Measurements from ENCODE around the gene PAXX. TPM values are rescaled to one million over a fixed set of nuclear protein-coding genes. Genes with fewer than 3 reads are reported as not detected.

PAXX gene
- total RNA-seq, 2 experiments from 2014 or later, result 67.0 to 67.8 TPM

GRCh38 chr9:136961279-136962065, 30.8 kb upstream of the PAXX start:
- H3K9me3 Mint-ChIP-seq, result no peaks in the 10 kb centered on the region
- ATAC-seq (ENCODE audit: poor library complexity), result no peak

GRCh38 chr9:136962163-136962562, 30.1 kb upstream of the PAXX start:
- Mint-ChIP-seq H3K36me3 (ENCODE audit: low read depth) (no peaks in the 10 kb centered on the region), H3K27me3 (no peaks in the 10 kb centered on the region), H3K4me3 (no peak overlapping the region), H3K9me3 (no peaks in the 10 kb centered on the region), H3K27ac (no peak overlapping the region), H3K4me1 (ENCODE audit: low read depth) (peaks cover 29% of the 10 kb centered on the region)
- peaks cover 89% of the 10 kb centered on the region for H3K4me1 ChIP-seq (ENCODE audit: insufficient read depth, low read length)
- POLR2A ChIA-PET, result no interaction called here
- DNase-seq (no peak), ATAC-seq (ENCODE audit: poor library complexity) (no peak)
- H3K9me3 ChIP-seq (ENCODE audit: control insufficient read depth in 1 of 2, insufficient read depth in 1 of 2, low read length in 2 of 2), result peaks cover 0 to 3% of the 10 kb centered on the region in 2 experiments
- no peaks in the 10 kb centered on the region for H3K36me3 ChIP-seq (ENCODE audit: insufficient read depth, low read length)
- CTCF ChIA-PET, result interaction anchor here (0.8 kb wide), 1 partner anchor 120 kb away, joined by 3 read pairs; the partner anchor contains the start of gene AJM1
- no peak overlapping the region for H3K4me3 ChIP-seq (ENCODE audit: low read length)
- no peak overlapping the region for H3K27ac ChIP-seq (ENCODE audit: low read depth in 1 of 2, low read length in 2 of 2)
- no peaks in the 10 kb centered on the region for H3K27me3 ChIP-seq (ENCODE audit: control insufficient read depth in 1 of 2, insufficient read depth in 2 of 2, low read length in 2 of 2)
- no peak for TF ChIP-seq CTCF (IDR thresholded peaks at IDR 0.05)
- intact Hi-C loops (cut with DNase I, micrococcal nuclease), result no loop called here

More at GRCh38 chr9:136961279-136962065, 30.8 kb upstream of the PAXX start:
- H3K36me3 ChIP-seq (ENCODE audit: insufficient read depth, low read length), result no peaks in the 10 kb centered on the region
- no peak overlapping the region for H3K27ac ChIP-seq (ENCODE audit: low read depth in 1 of 2, low read length in 2 of 2)
- H3K4me3 Mint-ChIP-seq, result no peak overlapping the region
- CTCF ChIA-PET, result interaction anchor here (0.8 kb wide), 1 partner anchor 119 kb away, joined by 3 read pairs; the partner anchor contains the start of gene AJM1
- H3K4me1 ChIP-seq (ENCODE audit: insufficient read depth, low read length), result peaks cover 89% of the 10 kb centered on the region
- intact Hi-C loops (cut with DNase I, micrococcal nuclease), result no loop called here
- H3K27me3 Mint-ChIP-seq, result no peaks in the 10 kb centered on the region
- H3K9me3 ChIP-seq (ENCODE audit: control insufficient read depth in 1 of 2, insufficient read depth in 1 of 2, low read length in 2 of 2), result peaks cover 0 to 3% of the 10 kb centered on the region in 2 experiments
- no peak for DNase-seq
- no peak for TF ChIP-seq CTCF (IDR thresholded peaks at IDR 0.05)
- POLR2A ChIA-PET, result interaction anchor here (2.2 kb wide), 1 partner anchor 14 kb away, joined by 12 read pairs; no protein-coding TSS in a partner anchor
- H3K27me3 ChIP-seq (ENCODE audit: control insufficient read depth in 1 of 2, insufficient read depth in 2 of 2, low read length in 2 of 2), result no peaks in the 10 kb centered on the region
- H3K36me3 Mint-ChIP-seq (ENCODE audit: low read depth), result no peaks in the 10 kb centered on the region
- no peak overlapping the region for H3K4me3 ChIP-seq (ENCODE audit: low read length)
- H3K4me1 Mint-ChIP-seq (ENCODE audit: low read depth), result peaks cover 28% of the 10 kb centered on the region
- H3K27ac Mint-ChIP-seq, result no peak overlapping the region

GRCh38 chr9:136962701-136963248, 29.4 kb upstream of the PAXX start:
- Histone ChIP-seq H3K27me3 (ENCODE audit: control insufficient read depth in 1 of 2, insufficient read depth in 2 of 2, low read length in 2 of 2) (no peaks in the 10 kb centered on the region), H3K9me3 (ENCODE audit: control insufficient read depth in 1 of 2, insufficient read depth in 1 of 2, low read length in 2 of 2) (peaks cover 0 to 3% of the 10 kb centered on the region in 2 experiments), H3K27ac (ENCODE audit: low read depth in 1 of 2, low read length in 2 of 2) (no peak overlapping the region), H3K4me1 (ENCODE audit: insufficient read depth, low read length) (peaks cover 88% of the 10 kb centered on the region), H3K4me3 (ENCODE audit: low read length) (no peak overlapping the region), H3K36me3 (ENCODE audit: insufficient read depth, low read length) (no peaks in the 10 kb centered on the region)
- no peaks in the 10 kb centered on the region for H3K9me3 Mint-ChIP-seq
- ATAC-seq (ENCODE audit: poor library complexity) (no peak), DNase-seq (no peak)
- no peaks in the 10 kb centered on the region for H3K27me3 Mint-ChIP-seq
- intact Hi-C loops (cut with DNase I, micrococcal nuclease), result no loop called here
- peak overlapping the region; percentile 64 for H3K27ac Mint-ChIP-seq
- CTCF ChIA-PET, result interaction anchor here (0.6 kb wide), 1 partner anchor 90 kb away, joined by 3 read pairs; no protein-coding TSS in a partner anchor
- TF ChIP-seq CTCF (IDR thresholded peaks at IDR 0.05), result no peak
- H3K4me1 Mint-ChIP-seq (ENCODE audit: low read depth), result peaks cover 29% of the 10 kb centered on the region
- H3K4me3 Mint-ChIP-seq, result peak overlapping the region; percentile 25
- H3K36me3 Mint-ChIP-seq (ENCODE audit: low read depth), result no peaks in the 10 kb centered on the region
- POLR2A ChIA-PET, result no interaction called here
